Heart left ventricle (tissue), 13 donors: ENCODE results near the gene CAV1.

Source experiments
- CTCF ChIP-seq, 12 donors: fragments of 200-600 bp; sonication (generic) in 4 of 12; IDR thresholded peaks; one replicate each; pipeline versions ENCODE4 v1.5.0 to v1.8.0; 2018 to 2022; ENCODE audit warnings: antibody characterized with exemption in 12 of 12, mild to moderate bottlenecking in 5 of 12
- POLR2A ChIP-seq, 2 donors: fragments of 450-650 bp; IDR thresholded peaks; one replicate each; pipeline ENCODE4 v1.6.1; 2017; ENCODE audit warnings: antibody characterized with exemption in 2 of 2, mild to moderate bottlenecking in 2 of 2, moderate library complexity in 2 of 2
- donor health status: ischemic (EF 13 %, LVEDD 7.1; RV severe dilation, severe dysfunction).
- donor health status: DM: no; HTN: yes; CAD: no.
- donor health status: DM: no; HTN: no; CAD: no.
- donor health status: ischemic (EF 25% LVEDD 6.9; RV normal size, moderate dysfunction).
- donor health status: ischemic (EF 25% LVEDD 5.7; RV mildly dilated, moderate dysfunction).
- donor health status: ischemic (EF 35%, LVEDD 5.7; RV mildly dilated, moderate dysfunction).
- donor health status: nonischemic (EF 11% LVEDD 7.7; RV severe dilation, severe dysfunction).
- donor health status: DM: yes; HTN: yes; CAD: no.
- donor health status: PGD.
- donor health status: ischemic (EF 29% LVEDD 5.4; RV normal size, mild dysfunction).
- donor health status: nonischemic (EF 23%, LVEDD 6.1; RV moderate dilation, normal function).

- TF ChIP-seq POLR2A (IDR thresholded peaks at IDR 0.05) (no peak), CTCF (IDR thresholded peaks at IDR 0.05) (no peak)
These were observed 41.8 kb downstream of the CAV1 start for GRCh38 chr7:116566666-116567065.
